H9 (cell line): Measurements from ENCODE around the gene PLEKHG7. TPM values are rescaled to one million over a fixed set of nuclear protein-coding genes. Genes with fewer than 3 reads are reported as not detected.

Experiments used
- DNase-seq: peaks from one replicate; pipeline ENCODE4 v3.0.0-alpha.2; 2017
- H2AFZ ChIP-seq: one replicate; pipeline ENCODE4 v1.6.1; 2013; ENCODE audit warnings: mild to moderate bottlenecking, low read length, control low read depth, moderate library complexity
- H2AK5ac ChIP-seq: 2 replicates; pipeline ENCODE4 v1.6.1; 2013; ENCODE audit warnings: low read length, control low read depth, mixed read lengths; ENCODE audit not compliant: insufficient read length
- H2BK120ac ChIP-seq: one replicate; pipeline ENCODE4 v1.6.1; 2013; ENCODE audit warnings: low read depth, mild to moderate bottlenecking, low read length, control low read depth, inconsistent platforms; ENCODE audit not compliant: poor library complexity, severe bottlenecking
- H2BK12ac ChIP-seq: 2 replicates; pipeline ENCODE4 v1.6.1; 2013; ENCODE audit warnings: low read length, control low read depth, mixed read lengths, low read depth; ENCODE audit not compliant: insufficient read length
- H2BK15ac ChIP-seq: 2 replicates; pipeline ENCODE4 v1.6.1; 2013; ENCODE audit warnings: low read depth, low read length, control low read depth
- H2BK20ac ChIP-seq: one replicate; pipeline ENCODE4 v1.6.1; 2013; ENCODE audit warnings: low read depth, mild to moderate bottlenecking, low read length, control low read depth, inconsistent platforms; ENCODE audit not compliant: poor library complexity, severe bottlenecking
- H2BK5ac ChIP-seq: 2 replicates; pipeline ENCODE4 v1.6.1; 2013; ENCODE audit warnings: low read length, control low read depth, mixed read lengths; ENCODE audit not compliant: insufficient read length
- H3K14ac ChIP-seq: 2 replicates; pipeline ENCODE4 v1.6.1; 2013; ENCODE audit warnings: low read length, control low read depth; ENCODE audit not compliant: insufficient read depth
- H3K18ac ChIP-seq: 2 replicates; pipeline ENCODE4 v1.6.1; 2013; ENCODE audit warnings: low read depth, mild to moderate bottlenecking, mixed read lengths, low read length, control low read depth; ENCODE audit not compliant: insufficient read length
- H3K23ac ChIP-seq: 2 replicates; pipeline ENCODE4 v1.6.1; 2013; ENCODE audit warnings: low read length, control low read depth, mixed read lengths, low read depth; ENCODE audit not compliant: insufficient read length
- H3K23me2 ChIP-seq: 2 replicates; pipeline ENCODE4 v1.6.1; 2013; ENCODE audit warnings: low read depth, mild to moderate bottlenecking, mixed read lengths, low read length, control low read depth; ENCODE audit not compliant: insufficient read length, poor library complexity, severe bottlenecking
- H3K27ac ChIP-seq: 2 replicates; pipeline ENCODE4 v1.5.1; 2013; ENCODE audit warnings: low read length, control low read depth, mixed read lengths, low read depth; ENCODE audit not compliant: insufficient read length
- H3K27me3 ChIP-seq: 2 replicates; pipeline ENCODE4 v1.6.1; 2013; ENCODE audit warnings: low read length, control low read depth, inconsistent platforms; ENCODE audit not compliant: insufficient read depth
- H3K4ac ChIP-seq: 2 replicates; pipeline ENCODE4 v1.6.1; 2013; ENCODE audit warnings: low read depth, mild to moderate bottlenecking, control low read depth, inconsistent platforms, low read length, moderate library complexity
- H3K4me1 ChIP-seq: 2 replicates; pipeline ENCODE4 v1.6.1; 2013; ENCODE audit warnings: low read length, control low read depth, inconsistent platforms; ENCODE audit not compliant: insufficient read depth
- H3K4me2 ChIP-seq: 2 replicates; pipeline ENCODE4 v1.6.1; 2013; ENCODE audit warnings: low read length, control low read depth, mixed read lengths; ENCODE audit not compliant: insufficient read length, insufficient read depth
- H3K56ac ChIP-seq: 2 replicates; pipeline ENCODE4 v1.6.1; 2013; ENCODE audit warnings: low read depth, mild to moderate bottlenecking, mixed read lengths, low read length, control low read depth; ENCODE audit not compliant: insufficient read length
- H3K79me1 ChIP-seq: 2 replicates; pipeline ENCODE4 v1.6.1; 2013; ENCODE audit warnings: low read depth, mild to moderate bottlenecking, moderate library complexity, low read length, control low read depth, inconsistent platforms; ENCODE audit not compliant: insufficient read depth, poor library complexity, severe bottlenecking
- H3K79me2 ChIP-seq: 2 replicates; pipeline ENCODE4 v1.6.1; 2013; ENCODE audit warnings: low read length, control low read depth, inconsistent platforms; ENCODE audit not compliant: insufficient read depth
- H3K9ac ChIP-seq: 2 replicates; pipeline ENCODE4 v1.6.1; 2013; ENCODE audit warnings: low read length, control low read depth, mixed read lengths; ENCODE audit not compliant: insufficient read length; ENCODE audit errors: extremely low read depth
- H3K9me3 ChIP-seq: one replicate; pipeline ENCODE4 v1.6.1; 2013; ENCODE audit warnings: low read depth, low read length, inconsistent platforms; ENCODE audit not compliant: control insufficient read depth
- H3T11ph ChIP-seq: one replicate; pipeline ENCODE4 v1.6.1; 2013; ENCODE audit warnings: mild to moderate bottlenecking, low read length, control low read depth, inconsistent platforms
- H4K20me1 ChIP-seq: one replicate; pipeline ENCODE4 v1.6.1; 2013; ENCODE audit not compliant: control insufficient read depth, insufficient read length, insufficient read depth
- H4K5ac ChIP-seq: 2 replicates; pipeline ENCODE4 v1.6.1; 2013; ENCODE audit warnings: low read depth, mild to moderate bottlenecking, mixed read lengths, low read length, control low read depth; ENCODE audit not compliant: insufficient read length
- H4K8ac ChIP-seq: replicated peaks from 2 replicates; pipeline ENCODE4 v1.6.1; 2013; ENCODE audit warnings: low read length, control low read depth, mixed read lengths, low read depth; ENCODE audit not compliant: insufficient read length
- H4K91ac ChIP-seq: 2 replicates; pipeline ENCODE4 v1.6.1; 2013; ENCODE audit warnings: low read depth, mild to moderate bottlenecking, moderate library complexity, mixed read lengths, low read length, control low read depth; ENCODE audit not compliant: insufficient read length
- H3K27ac Mint-ChIP-seq, 3 experiments: 2 replicates in 2 of 3; 3 replicates in 1 of 3; pipeline ENCODE4 v1.8.0; 2020 to 2021; ENCODE audit warnings: mixed read lengths in 3 of 3, mild to moderate bottlenecking in 1 of 3, moderate library complexity in 1 of 3
- H3K27me3 Mint-ChIP-seq: 2 replicates; pipeline ENCODE4 v1.8.0; 2021; ENCODE audit warnings: low read depth, mild to moderate bottlenecking, moderate library complexity, mixed read lengths
- H3K36me3 Mint-ChIP-seq, 3 experiments: 2 replicates in 2 of 3; 3 replicates in 1 of 3; pipeline ENCODE4 v1.8.0; 2020 to 2021; ENCODE audit warnings: low read depth in 3 of 3, mixed read lengths in 3 of 3; ENCODE audit not compliant: insufficient read depth in 1 of 3
- H3K4me1 Mint-ChIP-seq, 2 experiments: 2 replicates each; pipeline ENCODE4 v1.8.0; 2020; ENCODE audit warnings: mixed read lengths in 2 of 2
- H3K4me3 Mint-ChIP-seq, 2 experiments: 2 replicates in 1 of 2; 3 replicates in 1 of 2; pipeline ENCODE4 v1.8.0; 2020 to 2021; ENCODE audit warnings: mild to moderate bottlenecking in 2 of 2, mixed read lengths in 2 of 2, moderate library complexity in 1 of 2
- H3K9me3 Mint-ChIP-seq, 2 experiments: 2 replicates in 1 of 2; 3 replicates in 1 of 2; pipeline ENCODE4 v1.8.0; 2020; ENCODE audit warnings: mild to moderate bottlenecking in 2 of 2, mixed read lengths in 2 of 2, moderate library complexity in 1 of 2
- CTCF ChIP-seq: fragments of 200-600 bp; sonication (generic); conservative IDR thresholded peaks from 3 replicates; pipeline ENCODE4 v1.8.0; 2021; ENCODE audit warnings: antibody characterized with exemption, mild to moderate bottlenecking
- total RNA-seq: library from RNA; stranded (reverse); gene quantifications from 2 replicates; pipeline ENCODE4 v1.2.1, GENCODE V29; 2021

PLEKHG7 gene
- total RNA-seq, 1 experiment from 2014 or later, result not detected

GRCh38 chr12:92794814-92795213, 92.0 kb downstream of the PLEKHG7 start:
- no peak overlapping the region for H3K14ac ChIP-seq
- Mint-ChIP-seq H3K9me3 (peaks cover 0 to 17% of the 10 kb centered on the region in 2 experiments; a peak in 3 of 5 replicates), H3K27me3 (no peaks in the 10 kb centered on the region), H3K27ac (no peak overlapping the region), H3K4me1 (no peaks in the 10 kb centered on the region), H3K4me3 (no peak overlapping the region), H3K36me3 (peaks cover 16 to 37% (median 32%) of the 10 kb centered on the region in 3 experiments)
- H3T11ph ChIP-seq, result no peak overlapping the region
- H2BK120ac ChIP-seq, result no peak overlapping the region
- H3K9ac ChIP-seq, result no peak overlapping the region
- H4K5ac ChIP-seq, result no peak overlapping the region
- H3K56ac ChIP-seq, result no peak overlapping the region
- H3K27ac ChIP-seq, result no peak overlapping the region
- H3K4me2 ChIP-seq, result no peak overlapping the region
- no peaks in the 10 kb centered on the region for H3K4me1 ChIP-seq
- H2BK5ac ChIP-seq, result no peak overlapping the region
- H4K91ac ChIP-seq, result no peak overlapping the region
- H2BK12ac ChIP-seq, result no peak overlapping the region
- no peak overlapping the region for H2BK15ac ChIP-seq
- H4K8ac ChIP-seq, result no peak overlapping the region
- no peak for TF ChIP-seq CTCF
- no peaks in the 10 kb centered on the region for H4K20me1 ChIP-seq
- no peak overlapping the region for H3K4ac ChIP-seq
- H3K27me3 ChIP-seq, result no peaks in the 10 kb centered on the region
- no peaks in the 10 kb centered on the region for H3K79me2 ChIP-seq
- DNase-seq, result no peak
- H3K18ac ChIP-seq, result no peak overlapping the region
- no peaks in the 10 kb centered on the region for H3K23me2 ChIP-seq
- no peak overlapping the region for H2AK5ac ChIP-seq
- no peak overlapping the region for H2BK20ac ChIP-seq
- H3K79me1 ChIP-seq, result no peaks in the 10 kb centered on the region
- no peak overlapping the region for H3K23ac ChIP-seq
- no peak overlapping the region for H2AFZ ChIP-seq
- no peaks in the 10 kb centered on the region for H3K9me3 ChIP-seq
